Measurements from ENCODE around the gene CPPED1.
A peak's percentile ranks its signal among the peaks of the same experiment; 100 is the strongest.

CPPED1 gene

DNA sequence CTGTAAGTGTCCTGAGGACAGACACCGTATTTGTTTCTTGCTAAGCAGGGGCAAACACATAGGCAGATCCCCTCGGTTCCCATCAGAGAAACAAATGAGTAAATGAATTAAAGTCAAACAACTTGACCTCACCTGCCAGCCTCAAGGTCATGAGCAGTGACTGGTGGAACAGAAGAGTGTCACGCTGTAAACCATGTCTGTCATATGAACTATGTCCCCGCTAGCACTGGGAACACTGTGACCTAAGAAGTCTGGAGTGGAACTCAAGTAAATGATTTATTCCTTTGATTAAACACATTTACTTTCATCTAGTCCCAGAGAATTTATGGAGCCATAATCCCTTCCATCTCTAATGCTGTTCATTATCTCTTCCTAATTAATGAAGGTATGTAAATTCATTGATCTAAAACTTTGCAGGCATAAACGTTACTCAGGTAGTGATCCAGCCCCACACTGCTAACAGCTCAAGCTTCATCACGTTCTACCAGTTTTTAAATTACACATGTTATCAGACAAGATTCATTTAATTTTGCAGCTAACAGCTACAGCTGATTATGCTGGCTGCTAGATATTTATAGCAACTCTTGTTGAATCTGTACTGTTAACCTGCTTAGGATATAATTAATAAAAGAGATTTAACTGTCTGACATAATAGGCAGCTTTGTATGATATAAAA lies 38.7 kb downstream of the CPPED1 start:
- DNase-seq = no peak

DNA sequence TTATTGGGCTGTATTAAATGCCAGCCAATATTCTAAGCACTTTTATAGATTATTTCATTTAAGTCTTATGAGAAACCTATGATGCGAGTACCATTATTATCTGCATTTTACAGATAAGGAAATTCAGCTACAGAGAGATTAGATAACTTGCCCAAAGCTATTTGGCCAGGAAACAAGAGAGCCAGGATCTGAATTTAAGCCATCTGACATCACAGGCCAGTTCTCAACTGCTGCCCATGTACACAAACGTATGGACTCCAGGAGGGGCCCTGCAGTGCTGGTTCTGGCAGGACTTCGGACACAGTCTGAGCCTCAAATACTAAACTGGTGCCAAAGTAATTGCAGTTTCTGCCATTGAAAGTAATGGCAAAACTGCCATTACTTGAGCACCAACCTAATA lies 40.2 kb downstream of the CPPED1 start:
- no peak for DNase-seq

DNA sequence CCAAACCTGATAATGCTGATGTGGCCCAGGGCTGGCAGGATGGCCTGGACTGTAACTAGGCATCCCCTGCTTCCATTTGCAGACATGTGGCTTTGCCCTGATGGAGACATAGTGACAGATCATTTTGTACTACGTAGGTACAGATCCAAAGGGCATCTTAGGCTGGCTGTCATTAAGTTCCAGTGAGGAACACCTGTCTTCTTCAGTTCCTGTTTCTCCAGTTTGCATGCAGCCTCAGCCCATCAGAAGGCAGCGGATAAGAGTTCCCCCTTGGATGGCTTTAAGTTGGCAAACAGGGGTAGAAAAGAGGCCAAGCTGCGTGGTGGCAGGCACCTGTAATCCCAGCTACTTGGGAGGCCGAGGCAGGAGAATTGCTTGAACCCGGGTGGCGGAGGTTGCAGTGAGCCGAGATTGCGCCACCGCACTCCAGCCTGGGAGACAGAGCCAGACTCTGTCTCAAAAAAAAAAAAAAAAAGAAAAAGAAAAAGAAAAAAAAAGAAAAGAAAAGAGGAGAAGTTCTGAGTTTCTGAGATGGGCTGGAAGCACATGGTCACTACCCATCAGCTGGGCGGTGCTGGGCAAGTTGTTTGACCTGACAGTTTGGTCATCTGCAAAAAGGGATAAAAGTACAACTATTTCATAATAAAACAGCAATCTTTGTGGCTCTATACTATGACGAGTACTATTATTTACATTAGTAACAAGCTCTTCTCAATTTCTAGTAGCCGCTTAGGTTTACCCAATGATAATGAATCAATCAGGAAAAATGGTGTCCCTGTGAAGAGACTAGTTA lies 42.7 kb downstream of the CPPED1 start:
- DNase-seq = no peak

DNA sequence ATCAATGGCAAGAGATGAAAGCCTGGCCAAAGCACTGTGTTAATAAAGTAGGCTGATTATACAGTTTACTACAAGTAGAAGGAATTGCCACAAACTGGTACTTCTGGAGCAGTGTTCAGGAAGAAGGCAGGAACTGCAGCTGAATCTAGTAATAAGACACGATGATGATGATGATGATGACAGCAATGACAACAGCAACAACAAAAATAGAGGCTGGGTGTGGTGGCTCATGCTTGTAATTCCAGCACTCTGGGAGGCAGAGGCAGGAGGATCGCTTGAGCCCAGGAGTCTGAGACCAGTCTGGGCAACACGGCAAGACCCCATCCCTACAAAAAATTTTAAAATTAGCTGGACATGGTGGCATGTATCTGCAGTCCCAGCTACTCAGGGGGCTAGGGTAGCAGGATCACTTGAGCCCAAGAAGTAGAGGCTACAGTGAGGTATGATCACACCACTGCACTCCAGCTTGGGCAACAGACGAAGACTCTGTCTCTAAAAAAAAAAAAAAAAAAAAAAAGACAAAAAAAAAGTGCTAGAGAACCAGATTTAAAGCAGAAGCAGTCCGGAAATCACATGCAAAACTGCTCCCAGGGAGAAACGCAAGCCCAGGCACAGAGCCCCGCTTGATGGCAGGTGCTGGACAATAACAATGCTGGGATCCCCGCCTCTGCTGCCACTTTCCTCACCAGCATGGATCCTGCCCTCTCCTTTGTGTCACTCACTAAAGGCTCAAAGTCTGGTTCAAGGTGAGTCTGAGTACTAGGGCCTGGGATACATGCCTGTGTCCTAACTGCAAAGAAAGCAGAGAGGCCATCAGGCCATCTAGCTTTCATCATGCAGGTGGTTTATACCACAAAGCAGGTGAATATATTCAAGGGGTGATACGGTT lies 44.8 kb downstream of the CPPED1 start:
- DNase-seq = no peak

DNA sequence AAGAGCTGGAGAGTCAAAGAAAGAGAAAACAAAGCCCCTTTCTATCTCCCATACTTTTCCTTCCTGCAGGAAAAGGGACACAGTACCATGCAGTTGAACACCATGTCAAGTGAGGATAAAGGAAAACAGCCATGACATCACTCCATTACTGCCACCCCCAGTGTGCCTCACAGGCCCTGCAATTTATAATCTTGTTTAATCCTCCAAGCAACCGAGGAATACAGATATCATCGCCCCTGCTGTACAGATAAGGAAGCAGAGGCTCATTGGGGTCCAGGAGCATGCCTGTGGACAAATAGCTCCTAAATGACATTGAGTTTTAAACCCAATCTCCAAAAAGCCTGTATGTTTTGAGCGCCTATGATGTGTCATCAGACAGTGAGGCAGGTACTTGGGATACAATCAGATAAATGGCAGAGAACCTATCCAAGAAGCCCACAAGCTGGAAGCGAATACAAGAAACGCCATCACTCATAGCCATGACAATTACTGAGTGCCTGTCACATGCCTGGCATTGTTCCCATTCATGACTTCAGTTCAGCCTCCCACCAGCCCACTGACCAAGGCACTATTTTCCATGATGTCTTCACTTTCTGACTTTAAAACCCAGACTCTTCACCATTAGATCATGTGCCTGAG lies 45.5 kb downstream of the CPPED1 start:
- no peak for DNase-seq

DNA sequence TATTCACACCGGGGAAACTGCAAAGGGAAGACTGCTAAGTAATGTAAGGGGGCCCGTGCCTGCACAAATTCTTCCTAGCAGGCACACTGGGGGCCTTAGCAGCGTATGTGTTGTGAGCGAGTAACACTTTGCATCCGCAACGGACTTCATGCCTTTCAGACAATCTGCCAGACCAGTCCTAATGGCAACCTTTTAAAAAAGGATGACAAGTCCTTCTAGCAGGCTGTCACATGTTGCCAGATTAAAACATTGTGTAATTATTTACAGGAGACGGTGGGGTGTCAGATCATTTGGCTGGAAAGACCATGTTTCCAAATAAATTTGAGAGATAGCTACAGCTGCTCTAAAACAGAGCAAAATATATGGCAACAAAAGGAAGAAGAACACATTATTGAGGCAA lies 46.1 kb downstream of the CPPED1 start:
- DNase-seq = no peak

DNA sequence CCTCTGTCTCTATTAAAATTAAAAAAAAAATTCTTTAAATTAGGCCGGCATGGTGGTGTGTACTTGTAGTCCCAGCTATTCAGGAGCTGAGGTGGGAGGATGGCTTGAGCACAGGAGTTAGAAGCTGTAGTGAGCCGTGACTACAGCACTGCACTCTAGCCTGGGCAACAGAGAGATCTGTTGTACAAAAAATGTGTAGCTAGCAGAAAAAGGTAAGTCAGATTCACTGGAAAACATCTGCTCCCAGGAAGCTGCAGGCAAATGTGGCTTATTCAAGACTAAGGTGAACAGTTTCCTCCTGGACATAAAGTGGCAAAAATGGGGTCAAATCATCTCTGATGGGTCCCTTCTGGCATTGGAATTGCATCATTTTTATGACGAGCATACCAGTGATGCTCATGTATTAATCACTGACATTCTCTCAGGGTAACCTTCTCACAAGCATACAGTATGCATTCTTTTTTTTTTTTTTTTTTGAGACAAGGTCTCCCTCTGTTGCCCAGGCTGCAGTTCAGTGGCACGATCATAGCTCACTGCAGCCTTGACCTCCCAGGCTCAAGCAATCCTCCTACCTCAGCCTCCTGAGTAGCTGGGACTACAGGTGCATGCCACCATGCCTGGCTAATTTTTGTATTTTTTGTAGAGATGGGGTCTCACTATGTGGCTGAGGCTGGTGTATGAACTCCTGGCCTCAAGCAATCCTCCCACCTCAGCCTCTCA lies 48.7 kb downstream of the CPPED1 start:
- peak; percentile 25 for DNase-seq

DNA sequence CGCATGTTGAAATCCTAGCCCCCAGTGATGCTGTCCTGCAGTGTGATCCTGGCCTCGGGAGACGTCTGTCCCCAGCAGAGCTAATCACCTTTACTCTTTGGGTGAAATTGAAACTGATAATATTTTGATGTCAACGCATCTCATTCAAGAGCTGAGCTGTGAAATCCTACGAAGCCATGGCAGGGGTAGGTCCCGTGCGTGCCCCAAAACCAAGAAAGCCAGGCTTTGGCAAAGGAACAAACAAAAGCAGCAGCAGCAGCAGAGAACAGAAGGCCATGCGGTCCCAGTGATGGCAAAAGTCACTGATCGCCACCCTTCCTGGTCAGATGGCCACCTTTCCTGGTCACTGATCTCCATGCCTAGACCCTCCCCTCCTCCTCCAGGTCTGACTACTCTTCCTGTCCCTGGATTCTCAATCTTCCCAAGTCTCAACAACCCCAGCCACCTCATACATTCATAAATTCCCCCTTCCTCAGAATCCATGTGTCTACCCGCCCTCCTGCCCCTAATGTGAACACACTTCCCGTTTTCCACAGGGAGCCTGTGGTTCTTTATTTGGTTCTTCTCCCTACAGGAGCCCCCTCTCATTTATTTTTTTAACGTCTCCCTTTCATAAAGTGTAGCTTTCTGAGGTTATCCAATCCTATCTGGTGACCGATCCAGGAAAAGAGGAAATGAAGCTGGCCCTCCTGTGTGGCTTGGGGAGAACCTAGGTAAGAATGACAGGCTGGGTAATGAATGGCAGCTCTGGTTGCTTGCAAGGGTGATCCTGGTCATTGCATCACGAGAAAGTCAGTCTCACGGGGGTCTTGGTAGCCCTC lies 50.3 kb downstream of the CPPED1 start:
- DNase-seq = no peak

DNA sequence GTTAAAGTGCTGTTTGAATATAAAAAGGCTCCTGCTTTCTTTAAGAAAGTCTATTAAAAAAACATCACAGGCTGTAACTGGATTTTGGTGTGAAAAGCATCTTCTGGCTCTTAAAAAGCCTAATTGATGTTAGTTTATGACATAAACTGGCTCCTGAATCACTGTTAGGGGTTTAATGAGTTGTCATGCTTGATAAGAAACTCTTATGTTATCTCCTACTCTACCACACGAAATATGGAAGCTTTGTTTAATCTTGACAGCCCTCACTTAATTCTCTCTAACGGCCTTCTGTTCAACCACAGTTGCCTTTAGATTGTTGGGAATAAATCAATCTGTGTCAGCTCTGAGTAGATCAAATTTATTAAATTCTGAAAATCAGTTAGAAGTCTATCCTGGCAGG lies 51.5 kb downstream of the CPPED1 start:
- no peak for DNase-seq

DNA sequence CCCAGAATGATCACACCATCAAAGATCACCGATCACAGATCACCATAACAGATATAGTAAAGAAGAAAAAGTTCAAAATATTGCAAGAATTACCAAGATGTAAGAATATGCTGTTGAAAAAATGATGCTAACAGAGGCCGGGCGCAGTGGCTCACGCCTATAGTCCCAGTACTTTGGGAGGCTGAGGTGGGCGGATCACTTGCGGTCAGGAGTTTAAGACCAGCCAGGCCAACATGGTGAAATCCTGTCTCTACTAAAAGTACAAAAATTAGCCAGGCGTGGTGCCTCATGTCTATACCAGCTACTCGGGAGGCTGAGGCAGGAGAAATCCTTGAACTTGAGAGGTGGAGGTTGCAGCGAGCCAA lies 53.2 kb downstream of the CPPED1 start:
- no peak for DNase-seq

DNA sequence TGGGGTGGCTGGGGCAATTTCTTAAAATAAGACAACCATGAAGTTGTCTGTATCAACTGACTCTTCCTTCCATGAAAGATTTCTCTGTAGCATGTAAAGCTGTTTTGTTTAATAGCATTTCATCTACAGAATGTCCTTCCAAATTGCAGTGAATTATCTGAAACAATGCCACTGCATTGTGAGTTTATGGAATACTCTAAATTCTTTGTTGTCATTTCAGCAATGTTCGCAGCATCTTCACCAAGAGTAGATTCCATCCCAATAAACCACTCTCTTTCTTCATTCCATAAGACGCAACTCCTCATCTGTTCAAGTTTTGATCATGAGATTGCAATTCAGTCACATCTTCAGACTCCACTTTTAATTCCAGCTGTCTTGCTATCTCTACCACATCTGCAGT lies 54.6 kb downstream of the CPPED1 start:
- no peak for DNase-seq

DNA sequence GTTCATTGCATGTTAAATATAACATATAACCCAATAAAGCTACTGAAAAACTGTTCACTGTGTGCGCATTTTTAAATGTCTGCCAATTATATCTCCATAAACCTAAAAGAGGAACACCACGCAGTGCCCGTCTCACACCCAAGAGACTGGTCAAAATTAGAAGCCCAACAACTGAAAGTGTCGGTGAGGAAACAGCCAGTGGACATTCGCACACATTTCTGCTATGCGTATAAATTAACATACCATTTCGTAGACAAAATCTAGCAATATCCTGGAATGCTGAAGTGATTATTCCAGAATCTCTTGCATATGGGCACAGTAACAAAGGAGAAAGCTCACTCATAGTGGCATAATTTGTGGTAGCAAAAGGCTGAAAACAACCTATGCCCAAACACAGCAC lies 55.9 kb downstream of the CPPED1 start:
- DNase-seq = no peak

DNA sequence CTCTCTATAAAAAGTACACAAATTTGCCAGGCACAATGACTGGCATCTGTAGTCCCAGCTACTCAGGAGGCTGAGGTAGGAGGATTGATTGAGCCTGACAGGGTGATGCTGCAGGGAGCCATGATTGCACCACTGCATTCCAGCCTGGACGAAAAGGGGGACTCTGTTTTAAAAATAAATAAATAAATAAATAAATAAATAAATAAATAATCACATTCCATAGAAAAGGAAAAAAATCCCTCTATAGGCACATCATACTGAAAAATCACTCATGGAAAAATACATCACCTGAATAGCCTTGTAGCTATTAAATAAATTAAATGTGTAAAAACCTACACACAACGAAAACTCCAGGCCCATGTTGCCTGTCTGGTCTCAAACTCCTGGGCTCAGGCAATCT lies 56.4 kb downstream of the CPPED1 start:
- no peak for DNase-seq

DNA sequence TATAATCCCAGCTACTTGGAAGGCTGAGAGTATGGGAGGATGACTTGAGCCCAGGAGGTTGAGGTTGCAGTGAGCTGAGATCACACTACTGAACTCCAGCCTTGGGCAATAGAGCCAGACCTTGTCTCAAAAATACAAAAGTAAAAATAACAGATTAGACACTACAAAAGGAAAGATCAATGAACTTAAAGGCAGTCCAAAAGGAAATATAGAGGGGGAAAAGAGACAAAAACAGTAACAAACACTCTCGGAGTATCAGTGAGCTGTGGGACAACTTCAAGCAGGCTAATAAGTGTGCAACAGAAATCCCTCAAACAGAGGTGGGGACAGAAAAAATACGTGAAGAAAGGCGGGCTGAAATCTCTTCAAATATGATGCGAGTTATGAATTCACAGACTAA lies 58.8 kb downstream of the CPPED1 start:
- no peak for DNase-seq

DNA sequence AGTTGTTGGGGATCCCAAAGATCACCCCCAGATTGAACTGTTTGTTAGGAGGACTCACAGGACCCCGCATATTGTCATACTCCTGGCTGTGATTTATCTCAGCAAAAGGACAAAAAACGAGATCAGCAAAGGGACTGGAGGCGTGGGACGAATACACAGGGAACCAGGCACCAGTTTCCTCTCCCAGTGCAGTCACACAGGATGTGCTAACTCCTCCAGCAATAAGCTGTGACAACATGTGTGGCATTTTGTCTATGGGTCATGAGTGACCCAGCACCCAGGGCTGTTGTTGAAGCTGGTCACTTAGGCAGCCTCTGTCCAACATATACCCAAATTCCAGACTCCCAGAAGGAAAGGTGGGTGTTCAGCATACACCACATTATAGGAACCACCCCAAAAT lies 60.9 kb downstream of the CPPED1 start:
- no peak for DNase-seq

DNA sequence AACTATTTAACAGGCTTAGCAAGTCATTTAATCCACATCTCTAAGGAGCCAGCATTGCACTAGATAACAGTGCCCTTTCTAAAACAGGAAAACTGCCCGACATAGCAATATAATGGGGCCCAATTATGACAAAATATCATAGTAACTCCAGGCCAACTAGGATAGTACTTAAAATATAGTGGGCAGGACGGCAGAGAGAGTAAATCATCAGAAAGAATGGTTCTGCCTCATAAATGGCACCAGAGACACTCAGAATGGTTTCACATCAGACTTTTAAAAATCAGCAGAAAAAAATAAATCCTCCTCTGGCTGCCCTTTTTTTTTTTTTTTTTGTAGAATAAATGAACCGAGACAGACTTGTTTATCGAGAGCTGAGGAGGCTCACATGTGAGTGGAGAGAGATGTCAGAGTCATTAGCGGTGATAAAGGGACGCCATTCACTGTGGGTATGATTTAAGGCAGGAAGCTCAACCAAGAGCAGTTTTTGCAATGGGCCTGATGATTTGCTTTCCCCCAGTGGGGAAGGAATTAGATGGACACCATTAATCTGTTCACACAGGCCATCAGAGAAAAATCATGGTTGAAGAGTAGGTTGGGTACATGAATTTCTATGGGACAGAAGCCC lies 62.6 kb downstream of the CPPED1 start:
- DNase-seq = no peak

DNA sequence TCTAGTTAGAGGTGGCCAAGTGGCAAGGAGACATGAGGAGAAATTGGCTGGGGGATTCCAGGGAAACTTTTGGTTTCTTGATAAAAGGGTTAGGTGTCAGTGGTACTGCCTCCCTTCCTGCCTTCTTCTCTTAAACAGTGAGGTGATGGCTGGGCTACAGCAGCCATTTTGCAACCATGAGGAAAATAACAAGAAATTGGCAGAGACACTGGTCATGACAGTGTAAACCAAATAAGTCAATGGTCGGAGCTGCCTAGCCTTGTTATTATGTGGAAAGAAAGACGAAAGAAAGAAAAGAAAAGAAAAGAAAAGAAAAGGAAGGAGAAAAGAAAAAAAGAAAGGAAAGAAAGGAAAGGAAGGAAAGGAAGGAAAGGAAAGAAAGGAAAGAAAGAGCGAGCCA lies 63.9 kb downstream of the CPPED1 start:
- no peak for DNase-seq

DNA sequence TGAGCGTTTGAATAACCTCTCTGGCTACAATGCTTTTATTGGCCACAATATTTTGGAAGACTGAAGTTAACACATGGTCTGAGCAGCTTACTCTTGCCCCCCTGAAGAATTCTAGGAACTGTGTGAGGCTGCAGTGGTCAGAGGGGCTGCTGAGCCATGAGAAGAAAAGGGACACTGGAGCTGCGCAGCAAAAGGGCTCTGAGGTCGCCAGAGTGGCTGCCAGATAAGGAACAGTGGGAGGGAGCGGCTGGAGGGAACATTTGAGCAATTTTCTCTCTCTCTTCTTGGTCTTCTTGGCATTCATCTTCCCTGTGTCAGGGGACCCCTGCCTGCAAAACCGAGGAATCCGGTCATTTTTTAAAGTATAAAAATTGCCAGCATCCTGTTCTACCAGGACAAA lies 66.1 kb downstream of the CPPED1 start:
- DNase-seq = no peak

DNA sequence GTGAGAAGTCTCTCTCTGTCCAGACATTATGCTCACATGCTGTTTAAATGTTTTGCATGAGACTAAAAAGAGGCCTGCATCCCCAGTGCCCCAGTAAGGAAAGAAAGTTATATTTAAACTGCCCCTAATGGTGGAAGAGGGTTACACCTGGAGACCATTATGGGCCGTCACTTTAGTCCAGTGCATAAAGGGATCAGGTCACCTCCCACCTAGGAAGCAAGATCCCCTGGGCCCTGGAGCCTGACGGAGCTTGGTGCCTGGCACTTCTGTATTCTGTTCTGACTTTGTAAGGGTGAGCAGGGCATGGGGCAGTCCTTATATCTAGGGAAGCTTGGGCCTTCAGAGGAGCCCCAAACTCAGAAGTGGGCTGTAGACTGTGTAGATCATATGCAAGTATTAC lies 67.9 kb downstream of the CPPED1 start:
- no peak for DNase-seq

DNA sequence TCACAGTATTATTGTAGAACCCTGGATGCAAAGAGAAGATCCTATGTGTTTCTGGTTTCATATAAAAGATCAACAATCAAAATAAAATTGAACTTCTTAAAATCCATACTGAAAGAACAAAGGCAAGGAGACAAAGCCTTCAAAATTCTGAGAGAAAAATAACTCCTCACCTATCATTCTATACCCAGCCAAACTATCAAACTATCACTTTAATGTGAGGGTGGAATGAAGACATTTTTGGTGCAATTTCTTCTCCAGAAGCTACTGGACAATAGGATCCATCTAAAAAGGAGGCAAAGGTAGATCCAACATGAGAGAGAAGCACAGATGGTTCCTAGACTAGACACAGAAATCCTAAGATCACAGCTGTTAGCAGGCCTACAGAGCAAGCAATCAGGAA lies 71.1 kb downstream of the CPPED1 start:
- DNase-seq = no peak

DNA sequence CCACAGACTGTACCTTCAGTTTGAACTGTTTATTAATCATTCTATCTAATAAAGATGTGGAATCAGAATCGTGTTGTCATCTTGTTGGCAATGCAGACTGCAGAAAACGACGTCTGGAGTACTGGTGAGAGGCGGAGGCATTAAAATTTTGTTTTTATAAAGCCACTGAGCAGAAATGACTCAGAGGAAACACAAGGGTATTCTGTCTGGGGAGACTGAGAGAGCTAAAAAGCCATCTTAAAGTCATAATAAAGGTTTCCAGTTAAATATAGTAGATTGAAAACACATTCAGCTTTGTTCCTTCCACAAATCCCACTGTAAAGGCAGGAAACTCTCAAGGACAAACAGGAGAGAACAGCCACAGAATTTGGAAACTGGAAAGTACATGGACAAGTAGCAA lies 74.2 kb downstream of the CPPED1 start:
- peak; percentile 83 for DNase-seq

All from fibroblast of upper back skin (primary cell).